ENCODE measurements around the gene GNAS-AS1.

GNAS-AS1 gene

DNA sequence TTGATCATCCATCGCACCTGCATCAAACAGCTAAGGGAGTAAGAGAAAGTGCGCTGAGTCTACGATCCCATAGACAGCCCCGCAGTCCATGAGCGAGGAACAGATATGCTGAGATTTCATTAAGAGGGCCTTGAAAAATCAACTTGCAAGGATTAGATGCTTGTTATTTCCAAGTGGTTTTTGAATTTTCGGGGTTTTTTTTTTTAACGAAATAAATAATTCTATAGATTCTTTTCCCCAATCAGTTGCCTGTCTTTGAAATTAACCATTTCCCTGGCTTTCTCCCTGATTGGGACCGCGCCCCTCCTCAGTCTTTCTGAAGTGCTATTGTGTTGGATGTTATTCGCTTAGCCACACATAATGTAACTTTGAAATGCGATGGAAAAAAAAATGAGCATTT, 48.6 kb downstream of the GNAS-AS1 start:
- no peak for DNase-seq

GRCh38 chr20:58800134-58800871, 50.4 kb downstream of the GNAS-AS1 start:
- DNase-seq, result no peak

DNA sequence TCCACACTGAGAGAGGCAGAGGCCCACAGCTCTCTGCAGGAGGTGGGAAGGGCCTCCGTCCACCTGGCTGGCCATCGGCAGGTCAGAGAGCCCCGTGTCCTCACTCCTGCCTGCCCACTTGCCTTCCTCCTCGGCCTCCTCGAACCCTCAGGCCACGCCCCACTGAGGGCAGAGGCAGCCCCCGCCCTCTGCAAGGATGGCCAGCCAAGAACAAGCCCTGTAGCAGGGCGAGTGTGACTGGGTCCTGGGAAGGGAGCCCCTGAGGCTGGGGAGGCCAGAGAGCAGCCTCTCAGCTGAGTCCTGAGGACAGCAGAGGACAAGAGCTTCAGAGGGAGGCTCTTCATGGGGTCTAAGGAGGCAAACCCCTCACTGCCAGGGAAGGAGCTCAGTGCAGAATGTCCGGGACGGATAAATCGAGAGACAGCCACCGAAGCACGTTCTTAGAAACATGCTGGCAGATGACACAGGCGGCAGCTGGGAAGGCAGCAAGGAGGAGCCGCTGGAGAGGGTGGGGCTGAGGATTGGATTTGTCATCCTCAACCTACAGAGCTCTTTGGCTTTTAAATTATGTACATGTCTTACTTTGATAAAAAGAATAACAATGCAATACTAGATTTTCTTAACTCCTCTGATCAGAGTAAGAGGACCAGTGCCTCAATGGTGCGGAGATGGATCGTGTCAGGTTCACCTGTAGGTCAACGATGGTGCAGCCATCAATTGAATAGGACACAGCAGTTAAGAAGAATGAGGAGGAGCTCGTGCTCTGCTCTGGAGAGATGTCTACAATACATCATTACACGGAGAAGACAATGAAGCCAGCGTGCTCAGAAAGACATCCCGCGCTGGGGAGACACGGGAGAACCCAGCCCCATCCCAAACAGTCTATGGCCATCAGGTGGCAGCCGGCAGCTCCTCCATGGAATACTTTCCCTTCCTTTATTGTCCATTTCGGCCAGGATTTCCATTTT, 53.0 kb downstream of the GNAS-AS1 start:
- DNase-seq, result no peak

GRCh38 chr20:58795923-58796245, 54.8 kb downstream of the GNAS-AS1 start:
- no peak for DNase-seq

- no peak for DNase-seq
These were observed 55.4 kb downstream of the GNAS-AS1 start for GRCh38 chr20:58795181-58795922.

DNA sequence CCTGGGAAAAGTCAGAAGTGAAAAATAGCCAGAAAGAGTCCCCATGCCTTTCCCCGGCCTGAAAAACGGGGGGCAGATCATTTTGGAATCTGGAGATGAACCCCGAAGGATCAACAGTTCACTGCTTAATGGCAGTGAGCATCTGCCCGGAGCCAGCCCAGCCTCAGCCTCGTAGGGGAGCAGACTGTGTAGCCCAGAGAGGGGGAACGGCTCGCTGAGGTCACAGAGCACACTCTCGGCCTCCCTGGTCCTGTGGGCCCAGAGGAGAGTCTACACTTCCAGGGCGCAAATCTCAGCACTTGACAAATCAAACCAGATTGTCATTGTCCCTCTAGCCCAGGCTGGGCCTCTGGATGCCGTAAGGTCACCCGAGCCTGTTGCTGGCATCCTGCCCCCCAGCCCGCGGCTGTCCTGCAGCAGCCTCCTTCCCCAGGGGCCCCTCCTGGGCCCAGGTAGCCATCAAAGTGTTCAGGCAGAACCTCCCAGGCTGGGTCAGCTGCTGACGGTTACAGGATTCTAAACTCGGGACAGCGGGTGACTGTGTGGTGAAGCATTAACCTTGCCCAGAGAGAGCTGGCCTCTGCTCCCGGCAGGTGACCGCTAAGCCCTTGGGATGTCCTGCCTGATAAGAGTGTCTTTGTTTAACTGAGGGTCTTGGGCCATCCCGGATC, 56.1 kb downstream of the GNAS-AS1 start:
- DNase-seq, result no peak

DNA sequence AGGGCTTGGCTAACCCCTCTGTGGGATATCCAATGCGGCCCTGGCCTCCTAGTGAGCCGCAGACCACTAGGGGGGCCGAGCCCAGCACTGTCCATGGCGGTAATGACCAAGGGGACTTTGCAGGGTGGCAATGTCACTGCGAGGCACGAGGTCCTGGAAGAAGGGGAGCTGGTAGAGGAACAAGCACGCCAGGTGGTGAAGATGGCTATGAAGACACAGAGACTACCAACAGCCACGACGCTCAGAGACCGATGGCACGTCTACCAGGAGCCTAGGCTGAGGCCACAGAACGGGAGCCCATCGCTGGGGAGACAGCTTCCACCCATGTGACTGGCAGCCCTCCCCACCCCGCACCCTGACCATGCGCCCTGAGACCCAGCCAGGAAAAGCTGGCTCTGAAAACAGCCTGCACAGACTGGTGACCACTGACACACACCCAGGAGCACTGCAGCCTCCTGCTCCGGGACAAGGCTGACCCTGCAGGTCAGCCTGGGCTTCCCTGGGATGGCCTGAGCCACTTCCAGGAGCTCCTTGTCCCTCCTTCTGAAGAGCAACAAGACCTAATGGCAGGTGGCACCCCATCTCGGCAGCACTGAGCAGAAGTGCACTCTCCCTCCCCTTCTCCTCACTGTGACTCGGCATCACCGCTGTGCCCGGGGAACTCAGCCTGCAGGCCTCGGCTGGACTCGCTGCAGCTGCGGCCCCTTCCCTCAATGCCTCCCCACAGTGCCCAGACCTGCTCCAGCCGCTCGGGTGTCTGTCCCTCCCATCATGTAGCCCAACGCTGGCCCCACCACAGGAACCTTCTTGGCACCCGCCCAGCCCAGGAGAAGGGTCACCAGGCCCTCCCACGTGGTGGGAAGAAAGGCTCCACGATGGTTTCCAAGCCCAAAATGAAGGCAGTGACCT, 56.9 kb downstream of the GNAS-AS1 start:
- DNase-seq, result no peak

DNA sequence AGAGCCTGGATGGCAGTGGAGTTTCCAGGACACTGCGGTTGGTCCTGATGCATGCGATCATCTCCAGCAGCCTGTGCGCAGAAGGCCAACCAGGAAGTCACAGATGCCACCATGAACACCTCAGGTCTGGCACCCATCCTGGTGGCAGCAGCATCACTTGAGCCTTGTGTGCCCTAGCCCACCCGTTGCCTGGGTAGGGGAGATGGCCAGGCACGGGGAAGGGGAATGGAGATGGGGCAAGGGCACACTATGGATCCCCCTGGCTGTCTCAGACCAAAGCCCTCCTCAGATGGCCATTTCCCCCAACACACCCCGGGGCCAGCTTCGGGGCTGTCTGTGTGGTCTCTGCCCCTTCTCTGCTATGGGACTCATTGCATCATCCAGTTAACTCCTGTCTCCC, 58.3 kb downstream of the GNAS-AS1 start:
- DNase-seq, result no peak

DNA sequence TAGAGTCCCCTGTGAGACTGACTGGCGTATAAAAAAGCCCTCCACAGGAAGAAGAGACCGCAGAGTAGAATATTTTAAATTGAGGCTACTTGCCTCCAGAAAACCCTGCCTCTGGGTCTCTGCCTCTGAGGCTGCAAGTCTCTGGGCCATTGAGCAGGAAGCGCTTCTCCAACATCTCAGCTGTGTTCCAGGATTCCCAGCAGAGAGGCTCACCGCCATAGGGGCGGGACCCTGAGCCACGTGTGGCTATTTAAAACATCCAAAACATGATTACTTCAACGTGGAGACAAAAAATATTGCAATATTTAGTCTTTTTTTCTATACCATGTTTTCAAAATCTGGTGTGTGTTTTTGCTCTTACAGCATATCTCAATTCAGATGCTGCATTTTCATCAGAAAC, 59.4 kb downstream of the GNAS-AS1 start:
- DNase-seq, result no peak

DNA sequence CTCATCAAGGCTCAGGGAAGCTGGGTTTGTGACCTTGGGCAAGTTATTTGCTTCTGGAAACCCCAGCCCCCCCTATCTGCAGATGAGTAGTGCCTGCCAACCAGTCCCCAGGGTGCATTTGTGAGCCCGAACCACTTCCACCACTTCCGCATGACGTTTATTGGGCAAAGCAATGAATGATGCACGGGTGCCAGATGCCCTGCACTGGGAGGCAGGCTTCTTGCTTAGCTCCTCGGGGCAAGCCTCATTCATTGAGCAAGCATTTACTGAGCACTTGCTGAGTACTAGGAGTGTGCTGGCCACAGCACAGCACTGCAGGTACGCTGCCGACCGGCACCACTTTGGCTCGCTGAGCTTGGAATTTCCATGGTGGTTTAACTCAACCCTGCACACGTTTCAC, 60.2 kb downstream of the GNAS-AS1 start:
- DNase-seq, result no peak

DNA sequence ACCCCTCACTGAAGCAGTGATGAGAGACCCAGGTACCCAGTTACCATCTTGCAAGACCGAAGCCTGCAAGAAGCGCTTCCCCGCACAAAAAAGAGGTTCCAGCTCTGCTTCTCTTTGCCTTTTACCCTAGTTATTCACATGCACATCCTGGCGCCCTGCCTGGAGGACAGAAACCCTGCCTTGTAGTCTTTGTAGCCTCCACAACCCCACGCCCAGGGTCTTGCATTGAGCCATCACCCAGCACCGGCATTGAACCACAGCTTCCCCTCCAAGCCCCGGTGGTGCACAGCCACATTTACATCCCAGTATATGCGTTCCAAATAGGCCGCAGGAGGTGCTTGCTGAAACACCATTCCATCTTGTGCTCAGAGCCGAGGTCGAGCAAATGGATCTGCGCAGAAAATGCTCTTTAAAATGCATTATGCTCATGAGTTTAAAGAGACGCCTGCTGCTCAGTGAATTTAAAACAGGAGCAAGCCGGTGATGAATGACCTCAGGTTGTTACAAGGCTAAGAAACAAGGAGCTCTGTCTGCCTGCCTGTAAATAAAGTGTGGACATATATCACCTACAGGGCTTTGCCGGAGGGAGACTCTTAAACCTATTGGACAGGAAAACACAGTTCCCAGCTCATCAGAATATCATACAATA, 61.7 kb downstream of the GNAS-AS1 start:
- DNase-seq, result no peak

DNA sequence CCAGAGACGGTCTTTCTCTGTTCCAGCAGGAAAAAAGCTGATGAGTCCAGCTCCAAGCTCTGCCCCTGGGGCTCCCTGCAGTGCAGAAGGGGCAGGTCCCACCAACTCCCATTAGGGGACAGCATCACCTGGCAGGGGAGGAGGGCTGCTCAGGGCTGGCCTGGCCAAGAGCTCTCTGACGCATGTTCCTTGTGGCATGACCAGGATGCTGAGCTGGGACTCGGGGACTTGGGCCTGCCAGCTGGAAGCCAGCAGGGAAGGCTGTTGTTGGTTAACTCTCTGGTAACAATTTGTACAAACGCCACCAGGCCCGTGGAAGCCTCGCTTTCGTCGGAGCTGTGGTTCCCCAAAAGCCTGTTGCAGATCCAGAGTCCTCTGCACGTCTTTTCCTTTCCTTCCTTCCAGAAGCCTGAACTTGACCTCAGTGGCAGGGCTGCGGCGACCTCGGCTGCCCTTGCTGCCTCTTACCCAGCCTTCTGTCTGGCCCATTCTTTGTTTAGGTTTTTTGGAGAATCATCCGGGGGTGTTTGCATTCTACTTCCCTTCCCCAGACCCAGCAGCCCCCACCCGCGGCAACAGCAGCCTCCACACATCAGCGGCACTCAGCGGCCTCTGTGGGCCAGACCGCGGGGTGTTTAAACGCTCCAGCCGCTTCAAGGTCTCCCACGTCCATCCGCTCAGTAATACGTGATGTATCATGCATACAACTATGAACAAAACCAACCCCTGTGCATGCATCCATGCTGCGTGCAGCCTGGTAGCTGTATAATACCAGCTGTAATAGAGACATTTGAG, 63.3 kb downstream of the GNAS-AS1 start:
- no peak for DNase-seq

GRCh38 chr20:58784321-58785074, 66.2 kb downstream of the GNAS-AS1 start:
- no peak for DNase-seq

- no peak for DNase-seq
These were observed 67.1 kb downstream of the GNAS-AS1 start for GRCh38 chr20:58783511-58784011.

GRCh38 chr20:58781138-58781537, 69.6 kb downstream of the GNAS-AS1 start:
- no peak for DNase-seq

- DNase-seq, result no peak
These were observed 71.9 kb downstream of the GNAS-AS1 start for GRCh38 chr20:58778760-58779159.

GRCh38 chr20:58777657-58778056, 73.0 kb downstream of the GNAS-AS1 start:
- no peak for DNase-seq

- no peak for DNase-seq
These were observed 74.6 kb downstream of the GNAS-AS1 start for GRCh38 chr20:58776109-58776508.

- no peak for DNase-seq
These were observed 75.3 kb downstream of the GNAS-AS1 start for GRCh38 chr20:58775371-58775770.
